Right lobe of liver (tissue), 6 donors: ENCODE results near the gene YTHDF2. TPM values are rescaled to one million over a fixed set of nuclear protein-coding genes. Genes with fewer than 3 reads are reported as not detected.

Experiments used
- ATAC-seq, 4 donors: fragments of 200-7000 bp; cut with Tn5 transposase; one replicate each; pipeline ENCODE4 v1.9.1; 2020; ENCODE audit warnings: mild to moderate bottlenecking in 4 of 4, moderate library complexity in 4 of 4
- DNase-seq, 3 donors: peaks; one replicate each; pipeline ENCODE4 v3.0.0-alpha.2; 2020
- H3K27ac ChIP-seq, 3 donors: fragments of 200-600 bp; one replicate each; pipeline ENCODE4 v1.8.0; 2022
- H3K27me3 ChIP-seq, 2 donors: fragments of 200-600 bp; one replicate each; pipeline ENCODE4 v1.8.0; 2022
- H3K36me3 ChIP-seq, 4 donors: fragments of 200-600 bp; sonication (generic) in 1 of 4; one replicate each; pipeline versions ENCODE4 v1.5.1 to v1.8.0; 2017 to 2022; ENCODE audit warnings: control low read depth in 1 of 4
- H3K4me1 ChIP-seq, 4 donors: fragments of 200-600 bp; sonication (generic) in 1 of 4; one replicate each; pipeline versions ENCODE4 v1.5.1 to v1.8.0; 2017 to 2022; ENCODE audit warnings: control low read depth in 1 of 4
- H3K4me3 ChIP-seq, 3 donors: fragments of 200-600 bp; one replicate each; pipeline ENCODE4 v1.8.0; 2022
- H3K9me3 ChIP-seq, 4 donors: fragments of 200-600 bp; sonication (generic) in 1 of 4; one replicate each; pipeline versions ENCODE4 v1.5.1 to v1.8.0; 2017 to 2022; ENCODE audit warnings: control low read depth in 1 of 4
- POLR2A ChIP-seq: fragments of 450-650 bp; IDR thresholded peaks from one replicate; pipeline ENCODE4 v1.6.1; 2017; ENCODE audit warnings: antibody characterized with exemption, mild to moderate bottlenecking
- WGBS: methylation state at CpG from one replicate; pipeline ENCODE4 v1.1.6; 2018; ENCODE audit warnings: low coverage, low lambda C conversion rate; ENCODE audit not compliant: insufficient coverage; ENCODE audit errors: missing lambda C conversion rate; 5-methylcytosine and 5-hydroxymethylcytosine counted together
- intact Hi-C, 2 donors: fragments of 100-400 bp; cut with DNase I; formaldehyde crosslinking; loops; one replicate each; pipeline versions ENCODE4 v1.11.2 to v1.14.1; 2022
- total RNA-seq, 6 experiments: library from RNA; depleted of rRNA in 2 of 6; stranded (reverse); fragments of >200 nt in 2 of 6; fragmentation: NEBNext Ultra II Directional in 3 of 6; extraction: Animal tissue kit (Norgen Biotek cat#: 25700) in 3 of 6; gene quantifications; one replicate each; pipeline versions ENCODE4 v1.1.0 to v1.2.4, GENCODE V29; 2016 to 2023
- TF ChIP-seq, protein P1 (sequence below), 4 donors: fragments of 200-600 bp in 3 of 4; fragments of 450-650 bp in 1 of 4; IDR thresholded peaks; one replicate each; pipeline versions ENCODE4 v1.5.1 to v1.8.0; 2016 to 2022; ENCODE audit warnings: antibody characterized with exemption in 4 of 4, mild to moderate bottlenecking in 2 of 4
- donor health status: DM: no; HTN: yes; CAD: no.
- donor health status: DM: no; HTN: no; CAD: no.
- donor health status: DM: no; HTN: no; CAD: no.
- donor health status: DM: no; HTN: yes; CAD: no.
- donor health status: DM: no; HTN: yes; CAD: no.

Gene YTHDF2
- total RNA-seq, 6 experiments from 2014 or later: 21.8 to 43.2 (median 31.7) TPM

DNA sequence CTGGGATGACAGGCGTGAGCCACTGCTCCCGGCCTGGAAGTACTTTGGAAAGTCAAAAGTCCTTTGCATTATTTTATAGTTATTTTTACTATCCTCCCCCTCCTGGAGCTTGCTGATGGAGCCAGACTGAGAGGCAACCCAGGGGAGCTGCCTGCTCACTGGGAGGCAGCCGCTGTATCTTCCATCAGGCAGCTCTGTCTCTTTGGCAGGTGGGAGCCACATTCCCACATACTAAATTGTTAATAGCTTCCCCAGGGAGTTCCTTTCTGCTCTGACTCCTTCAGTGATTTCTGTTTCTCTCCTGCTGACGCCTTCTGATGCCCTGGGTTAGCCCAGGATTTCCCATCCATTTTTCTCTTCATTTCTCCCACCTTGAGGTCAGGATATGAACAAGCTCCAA lies 70.3 kb downstream of the YTHDF2 start:
- TF ChIP-seq POLR2A: no peak
- TF ChIP-seq, protein P1, sequence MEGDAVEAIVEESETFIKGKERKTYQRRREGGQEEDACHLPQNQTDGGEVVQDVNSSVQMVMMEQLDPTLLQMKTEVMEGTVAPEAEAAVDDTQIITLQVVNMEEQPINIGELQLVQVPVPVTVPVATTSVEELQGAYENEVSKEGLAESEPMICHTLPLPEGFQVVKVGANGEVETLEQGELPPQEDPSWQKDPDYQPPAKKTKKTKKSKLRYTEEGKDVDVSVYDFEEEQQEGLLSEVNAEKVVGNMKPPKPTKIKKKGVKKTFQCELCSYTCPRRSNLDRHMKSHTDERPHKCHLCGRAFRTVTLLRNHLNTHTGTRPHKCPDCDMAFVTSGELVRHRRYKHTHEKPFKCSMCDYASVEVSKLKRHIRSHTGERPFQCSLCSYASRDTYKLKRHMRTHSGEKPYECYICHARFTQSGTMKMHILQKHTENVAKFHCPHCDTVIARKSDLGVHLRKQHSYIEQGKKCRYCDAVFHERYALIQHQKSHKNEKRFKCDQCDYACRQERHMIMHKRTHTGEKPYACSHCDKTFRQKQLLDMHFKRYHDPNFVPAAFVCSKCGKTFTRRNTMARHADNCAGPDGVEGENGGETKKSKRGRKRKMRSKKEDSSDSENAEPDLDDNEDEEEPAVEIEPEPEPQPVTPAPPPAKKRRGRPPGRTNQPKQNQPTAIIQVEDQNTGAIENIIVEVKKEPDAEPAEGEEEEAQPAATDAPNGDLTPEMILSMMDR (IDR thresholded peaks at IDR 0.05): no peak
- DNase-seq: no peak
- 65% methylated on average over 3 of the region's 4 CpGs for WGBS

DNA sequence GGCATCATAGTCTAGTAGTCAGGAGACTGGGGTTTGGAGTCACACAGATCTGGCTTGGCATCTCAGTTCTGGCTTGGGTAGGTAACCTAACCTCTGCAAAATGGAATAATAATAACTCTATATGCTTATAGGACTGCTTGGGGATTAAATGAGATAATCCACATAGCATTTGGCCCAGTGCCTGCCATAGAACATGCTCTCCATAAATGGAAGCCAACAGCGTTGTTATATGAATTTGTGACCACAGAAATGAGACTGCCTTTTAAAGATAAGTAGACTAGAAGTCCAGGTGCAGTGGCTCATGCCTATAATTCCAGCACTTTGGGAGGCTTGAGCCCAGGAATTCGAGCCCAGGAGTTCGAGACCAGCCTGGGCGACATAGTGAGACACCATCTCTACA lies 71.2 kb downstream of the YTHDF2 start:
- WGBS: 73% methylated on average over 1 of the region's 4 CpGs
- Histone ChIP-seq H3K27ac (no peak overlapping the region), H3K36me3 (no peaks in the 10 kb centered on the region), H3K27me3 (no peaks in the 10 kb centered on the region), H3K4me1 (no peaks in the 10 kb centered on the region), H3K9me3 (no peaks in the 10 kb centered on the region), H3K4me3 (no peak overlapping the region)
- TF ChIP-seq, protein P1 (IDR thresholded peaks at IDR 0.05): no peak
- TF ChIP-seq POLR2A: no peak
- intact Hi-C loops: no loop called here
- DNase-seq (no peak), ATAC-seq (no peak)

More for the DNA sequence above, 70.3 kb downstream of the YTHDF2 start:
- Histone ChIP-seq H3K9me3 (no peaks in the 10 kb centered on the region), H3K4me3 (no peak overlapping the region), H3K36me3 (no peaks in the 10 kb centered on the region), H3K27me3 (no peaks in the 10 kb centered on the region), H3K27ac (no peak overlapping the region), H3K4me1 (no peaks in the 10 kb centered on the region)
- no peak for ATAC-seq
- intact Hi-C loops: no loop called here

DNA sequence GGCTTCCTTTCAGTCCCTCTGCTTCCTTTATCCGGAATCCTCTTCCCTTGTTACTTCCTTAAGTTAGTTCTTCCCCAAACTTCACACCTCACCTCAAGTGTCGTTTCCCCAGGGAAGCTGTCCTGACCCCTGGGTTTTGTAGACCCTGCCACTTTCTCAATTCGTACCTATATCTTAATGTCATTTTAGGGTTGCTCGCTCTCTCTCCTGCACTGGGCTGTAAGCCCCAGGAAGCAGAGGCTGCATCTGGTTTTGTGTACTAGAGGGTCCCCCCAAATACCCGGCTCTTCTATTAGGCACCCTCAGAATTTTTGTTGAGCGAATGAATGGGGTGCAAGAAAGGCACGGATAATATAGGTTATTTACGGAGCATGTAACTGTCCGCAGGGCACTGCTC lies 74.6 kb downstream of the YTHDF2 start:
- 44% methylated on average over 9 of the region's 9 CpGs for WGBS
- Histone ChIP-seq H3K27ac (no peak overlapping the region), H3K9me3 (no peaks in the 10 kb centered on the region), H3K4me3 (no peak overlapping the region), H3K36me3 (no peaks in the 10 kb centered on the region), H3K27me3 (no peaks in the 10 kb centered on the region), H3K4me1 (no peaks in the 10 kb centered on the region)
- ATAC-seq (no peak), DNase-seq (no peak)
- intact Hi-C loops: no loop called here
- TF ChIP-seq POLR2A: no peak
- TF ChIP-seq, protein P1 (IDR thresholded peaks at IDR 0.05): no peak

DNA sequence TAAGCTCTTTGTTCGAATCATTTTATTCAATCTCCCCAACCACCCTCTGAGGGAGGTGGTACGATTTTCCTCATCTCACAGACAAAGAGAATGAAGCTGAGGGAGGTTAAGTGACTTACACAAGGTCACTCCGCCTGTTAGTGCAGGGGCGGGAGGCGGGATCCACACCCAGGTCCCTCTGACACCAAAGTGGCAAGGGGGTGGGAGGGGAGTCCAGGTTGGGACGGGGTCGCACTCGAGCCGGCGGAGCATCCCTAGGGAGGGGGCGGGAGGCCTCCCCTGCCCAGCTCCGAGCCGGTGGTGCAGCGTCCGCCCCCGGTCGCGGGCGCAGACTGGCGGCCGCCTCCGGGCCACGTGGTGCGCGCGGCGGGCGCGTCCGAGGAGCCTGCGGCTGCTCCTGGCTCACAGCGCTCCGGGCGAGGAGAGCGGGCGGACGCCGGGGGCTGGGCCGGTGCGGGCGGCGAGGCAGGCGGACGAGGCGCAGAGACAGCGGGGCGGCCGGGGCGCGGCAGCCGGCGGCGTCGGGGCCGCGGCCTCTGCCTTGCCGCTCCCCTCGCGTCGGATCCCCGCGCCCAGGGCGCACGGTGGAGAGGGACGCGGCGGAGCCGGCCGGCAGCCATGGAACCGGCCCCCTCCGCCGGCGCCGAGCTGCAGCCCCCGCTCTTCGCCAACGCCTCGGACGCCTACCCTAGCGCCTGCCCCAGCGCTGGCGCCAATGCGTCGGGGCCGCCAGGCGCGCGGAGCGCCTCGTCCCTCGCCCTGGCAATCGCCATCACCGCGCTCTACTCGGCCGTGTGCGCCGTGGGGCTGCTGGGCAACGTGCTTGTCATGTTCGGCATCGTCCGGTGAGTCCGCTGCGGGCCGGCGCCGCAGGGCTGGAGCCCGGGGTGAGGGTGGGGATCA lies 75.3 kb downstream of the YTHDF2 start, which contains the start of gene OPRD1:
OPRD1 (plus strand) TSS at position 405 of the 903 bp plus-strand sequence; CDS start at position 619, 214 bp downstream.
- H3K4me3 ChIP-seq: no peak within 1 kb of the TSS
- TF ChIP-seq, protein P1 (IDR thresholded peaks at IDR 0.05): no peak
- TF ChIP-seq POLR2A: no peak
- 27% methylated on average over 7 of the region's 108 CpGs for WGBS
- DNase-seq: no peak
- no peaks in the 10 kb centered on the region for H3K27me3 ChIP-seq
- no peaks in the 10 kb centered on the region for H3K9me3 ChIP-seq
- no peak for ATAC-seq
- intact Hi-C loops: no loop called here
- H3K4me1 ChIP-seq: no peaks in the 10 kb centered on the region
- H3K36me3 ChIP-seq: no peaks in the 10 kb centered on the region
- no peak within 1 kb of the TSS for H3K27ac ChIP-seq
